Natural killer cell (primary cell): ENCODE data around the gene ZSCAN21. TPM values are rescaled to one million over a fixed set of nuclear protein-coding genes. Genes with fewer than 3 reads are reported as not detected.
A peak's percentile ranks its signal among the peaks of the same experiment; 100 is the strongest.

ENCODE experiments used
- ATAC-seq, 3 donors: fragments of 150-1000 bp in 2 of 3; fragments of 200-7000 bp in 1 of 3; cut with Tn5 transposase; 1 replicate in 1 of 3; 2 replicates in 2 of 3; pipeline ENCODE4 v1.10.0; 2021; ENCODE audit warnings: mild to moderate bottlenecking in 2 of 3, moderate library complexity in 2 of 3
- DNase-seq, 2 donors: peaks; one replicate each; pipeline versions ENCODE4 v3.0.0 to v3.0.0-alpha.2; 2013 to 2021; ENCODE audit warnings: mixed read lengths in 1 of 2
- H3K27ac ChIP-seq: one replicate; pipeline ENCODE4 v1.5.1; 2013; ENCODE audit warnings: mild to moderate bottlenecking, low read length
- H3K27me3 ChIP-seq: one replicate; pipeline ENCODE4 v1.6.1; 2013; ENCODE audit warnings: low read length; ENCODE audit not compliant: control insufficient read depth, insufficient read depth
- H3K36me3 ChIP-seq: one replicate; pipeline ENCODE4 v1.6.1; 2013; ENCODE audit warnings: low read length; ENCODE audit not compliant: control insufficient read depth, insufficient read depth
- H3K4me1 ChIP-seq: one replicate; pipeline ENCODE4 v1.6.1; 2013; ENCODE audit warnings: low read length; ENCODE audit not compliant: control insufficient read depth, insufficient read depth
- H3K4me3 ChIP-seq: one replicate; pipeline ENCODE4 v1.5.1; 2013; ENCODE audit warnings: low read length
- H3K9me3 ChIP-seq: one replicate; pipeline ENCODE4 v1.6.1; 2013; ENCODE audit warnings: low read length; ENCODE audit not compliant: control insufficient read depth, insufficient read depth
- H3K27ac Mint-ChIP-seq, 2 donors: one replicate each; pipeline ENCODE4 v1.8.0; 2022; ENCODE audit warnings: mild to moderate bottlenecking in 2 of 2, mixed read lengths in 2 of 2, moderate library complexity in 1 of 2
- H3K27me3 Mint-ChIP-seq, 2 donors: one replicate each; pipeline ENCODE4 v1.8.0; 2022; ENCODE audit warnings: low read depth in 2 of 2, mixed read lengths in 2 of 2
- H3K36me3 Mint-ChIP-seq: one replicate; pipeline ENCODE4 v1.8.0; 2022; ENCODE audit warnings: mixed read lengths
- H3K4me1 Mint-ChIP-seq, 2 donors: one replicate each; pipeline ENCODE4 v1.8.0; 2022; ENCODE audit warnings: mixed read lengths in 2 of 2
- H3K4me3 Mint-ChIP-seq: one replicate; pipeline ENCODE4 v1.8.0; 2022; ENCODE audit warnings: mild to moderate bottlenecking, moderate library complexity, mixed read lengths
- H3K9me3 Mint-ChIP-seq, 2 donors: one replicate each; pipeline ENCODE4 v1.8.0; 2022; ENCODE audit warnings: mixed read lengths in 2 of 2
- CTCF ChIP-seq: fragments of 200-600 bp; IDR thresholded peaks from one replicate; pipeline ENCODE4 v1.8.0; 2022; ENCODE audit warnings: antibody characterized with exemption
- WGBS: methylation state at CpG from one replicate; pipeline ENCODE4 v1.1.7; 2013; ENCODE audit warnings: missing lambda C conversion rate; ENCODE audit not compliant: insufficient coverage; 5-methylcytosine and 5-hydroxymethylcytosine counted together
- intact Hi-C: fragments of 100-400 bp; cut with micrococcal nuclease; formaldehyde crosslinking; loops from one replicate; pipeline ENCODE4 v1.14.2; 2022
- total RNA-seq, 4 donors: library from RNA; stranded (reverse); fragments of 120-200 nt in 1 of 4; gene quantifications; one replicate each; pipeline versions ENCODE4 v1.2.3 to v1.2.4, GENCODE V29; 2013 to 2022

Gene ZSCAN21
- total RNA-seq: 1 to 10 TPM; 6.2 to 8.9 (median 7.2) TPM
- 12.9 TPM for total RNA-seq (2013)

GRCh38 chr7:100049441-100050291 is at the start of gene ZSCAN21:
ZSCAN21 (plus strand) TSS chr7:100049774; CDS start chr7:100057007, 7,233 bp downstream.
- no peaks in the 10 kb centered on the region for H3K36me3 ChIP-seq
- peak within 1 kb of the TSS; percentile 82 for H3K27ac ChIP-seq
- no peaks in the 10 kb centered on the region for H3K36me3 Mint-ChIP-seq
- peak within 1 kb of the TSS; percentile 89 to 92 for H3K27ac Mint-ChIP-seq
- intact Hi-C loops: loop anchor here (1.0 to 10.0 kb wide), 3 partner anchors 33 to 135 kb away; partner anchors contain the start of genes TRIM4 and ZNF3
- no peaks in the 10 kb centered on the region for H3K27me3 ChIP-seq
- DNase-seq: peak; percentile 86 to 89
- H3K4me1 ChIP-seq: peaks cover 17% of the 10 kb centered on the region
- ATAC-seq: peak; percentile 89 to 93 (median 90)
- H3K9me3 Mint-ChIP-seq: no peaks in the 10 kb centered on the region
- H3K9me3 ChIP-seq: no peaks in the 10 kb centered on the region
- H3K27me3 Mint-ChIP-seq: no peaks in the 10 kb centered on the region
- peaks cover 13 to 18% of the 10 kb centered on the region in 2 donors for H3K4me1 Mint-ChIP-seq
- peak; percentile 12 for TF ChIP-seq CTCF
- peak within 1 kb of the TSS; percentile 91 for H3K4me3 Mint-ChIP-seq
- WGBS: under 1% methylated on average over 44 of the region's 47 CpGs
- H3K4me3 ChIP-seq: peak within 1 kb of the TSS; percentile 84

GRCh38 chr7:100000239-100000638 is 49.3 kb upstream of the ZSCAN21 start:
- TF ChIP-seq CTCF: no peak
- Mint-ChIP-seq H3K36me3 (no peaks in the 10 kb centered on the region), H3K4me3 (no peak overlapping the region), H3K9me3 (no peaks in the 10 kb centered on the region), H3K27me3 (peaks cover 0 to 4% of the 10 kb centered on the region in 2 donors), H3K27ac (no peak overlapping the region), H3K4me1 (peaks cover 15 to 17% of the 10 kb centered on the region in 2 donors)
- H3K4me3 ChIP-seq: no peak overlapping the region
- no peak overlapping the region for H3K27ac ChIP-seq
- H3K36me3 ChIP-seq: no peaks in the 10 kb centered on the region
- peaks cover 15% of the 10 kb centered on the region for H3K4me1 ChIP-seq
- DNase-seq (no peak), ATAC-seq (no peak)
- H3K27me3 ChIP-seq: no peaks in the 10 kb centered on the region
- 94% methylated on average over 13 of the region's 13 CpGs for WGBS
- no peaks in the 10 kb centered on the region for H3K9me3 ChIP-seq
- intact Hi-C loops: no loop called here

GRCh38 chr7:100003711-100004661 is 45.6 kb upstream of the ZSCAN21 start:
- H3K27ac Mint-ChIP-seq: no peak overlapping the region
- WGBS: 77% methylated on average over 12 of the region's 14 CpGs

More at GRCh38 chr7:100003711-100004661, 45.6 kb upstream of the ZSCAN21 start:
- no peaks in the 10 kb centered on the region for H3K27me3 ChIP-seq
- no peak overlapping the region for H3K4me3 ChIP-seq
- ATAC-seq (no peak), DNase-seq (no peak)
- no peak for TF ChIP-seq CTCF
- no peaks in the 10 kb centered on the region for H3K9me3 ChIP-seq
- no peaks in the 10 kb centered on the region for H3K4me1 Mint-ChIP-seq
- H3K9me3 Mint-ChIP-seq: no peaks in the 10 kb centered on the region
- H3K27me3 Mint-ChIP-seq: peaks cover 0 to 4% of the 10 kb centered on the region in 2 donors
- H3K36me3 ChIP-seq: no peaks in the 10 kb centered on the region
- H3K27ac ChIP-seq: no peak overlapping the region
- H3K4me3 Mint-ChIP-seq: no peak overlapping the region
- no peaks in the 10 kb centered on the region for H3K4me1 ChIP-seq
- intact Hi-C loops: no loop called here
- H3K36me3 Mint-ChIP-seq: no peaks in the 10 kb centered on the region
